LoVo (cell line): Measurements from ENCODE around the gene EFNA3.
"Not testable (repeated sequence)": the region's sequence is repeated elsewhere in the genome, so short reads cannot be mapped to it uniquely, and the experiment has no call there.

Experiments
- DNase-seq: peaks from one replicate; pipeline ENCODE4 v3.0.0-alpha.2; 2016; ENCODE audit warnings: low spot score

EFNA3 gene

GRCh38 chr1:155110826-155111225, 32.2 kb downstream of the EFNA3 start:
- DNase-seq: no peak

- no peak for DNase-seq
These were observed 34.9 kb downstream of the EFNA3 start for GRCh38 chr1:155113450-155113980.

GRCh38 chr1:155116113-155116764, 37.6 kb downstream of the EFNA3 start:
- DNase-seq: no peak

DNA sequence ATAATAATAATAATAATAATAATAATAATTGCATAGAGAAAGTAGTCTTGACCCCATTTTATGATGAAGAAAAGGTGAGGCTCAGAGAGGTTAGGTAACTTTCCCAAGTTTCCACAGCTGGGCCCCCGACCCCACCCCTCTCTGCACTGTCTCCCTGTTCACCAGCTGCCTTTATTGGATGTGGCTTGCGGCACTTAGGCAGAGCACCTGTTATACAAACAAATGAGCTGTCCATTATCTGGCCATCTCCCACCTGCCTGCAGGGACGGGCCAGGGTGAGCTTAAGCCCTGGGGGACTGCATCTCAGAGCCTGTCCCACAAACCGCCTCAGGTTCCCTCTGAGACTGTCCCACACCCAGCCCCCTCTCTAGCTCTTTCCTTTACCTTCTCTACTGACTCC, 39.0 kb downstream of the EFNA3 start:
- no peak for DNase-seq

GRCh38 chr1:155118090-155118489, 39.5 kb downstream of the EFNA3 start:
- DNase-seq: not testable (repeated sequence)

DNA sequence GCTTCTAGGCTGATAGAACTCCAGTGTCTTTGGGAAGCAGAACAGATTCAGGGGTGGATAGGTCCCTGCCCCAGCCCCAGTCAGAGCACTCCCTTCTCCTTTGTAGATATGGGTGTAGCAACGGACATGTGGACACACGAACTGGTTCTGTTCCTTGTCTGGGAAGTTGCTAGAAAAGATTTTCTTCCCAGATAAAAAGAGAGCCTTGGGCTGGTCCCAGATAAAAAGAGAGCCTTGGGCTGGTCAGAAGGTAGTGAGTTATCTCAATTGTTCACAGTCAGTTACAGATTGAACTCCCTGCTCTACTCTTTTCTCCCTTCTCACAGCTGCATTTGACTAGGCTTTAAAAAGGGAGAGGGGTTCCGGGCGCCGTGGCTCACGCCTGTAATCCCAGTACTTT, 41.6 kb downstream of the EFNA3 start:
- DNase-seq: no peak

DNA sequence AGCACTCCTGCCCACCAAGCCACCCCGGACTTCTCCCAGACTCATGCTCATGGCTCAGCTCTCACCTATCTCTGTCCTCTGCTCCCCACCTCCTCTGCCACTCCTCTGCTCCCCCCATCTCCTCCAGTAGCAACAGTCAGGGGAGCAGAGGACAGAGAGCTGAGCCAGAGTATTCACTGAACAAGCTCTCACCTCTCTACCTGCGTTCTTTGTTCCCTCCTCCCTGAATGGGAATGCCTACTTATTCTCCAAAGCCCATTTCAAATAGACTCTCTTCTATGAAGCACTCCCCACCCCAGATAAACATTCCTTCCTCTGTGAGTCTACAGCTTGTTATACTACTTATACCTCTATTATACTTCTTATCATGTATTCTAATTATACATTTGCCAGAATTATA, 42.6 kb downstream of the EFNA3 start:
- no peak for DNase-seq

DNA sequence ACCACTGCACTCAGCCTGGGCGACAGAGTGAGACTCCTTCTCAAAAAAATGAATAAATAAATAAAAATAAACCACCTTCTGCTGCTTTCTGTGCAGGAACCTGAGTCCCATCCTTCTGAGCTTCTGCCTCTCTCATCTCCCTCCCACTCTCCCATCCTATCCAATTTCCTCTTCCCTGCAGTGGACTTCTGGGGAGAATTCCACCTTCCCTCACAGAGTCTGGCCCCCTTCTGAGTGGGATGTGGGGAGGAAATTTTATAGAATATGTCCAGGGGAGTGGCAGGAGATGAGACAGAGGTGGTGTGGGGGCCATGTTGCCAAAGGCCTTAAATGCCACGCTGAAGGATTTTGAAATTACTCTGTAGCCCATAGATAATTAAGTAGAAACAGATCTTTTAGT, 43.7 kb downstream of the EFNA3 start:
- no peak for DNase-seq

- peak; percentile 22 for DNase-seq
These were observed 45.2 kb downstream of the EFNA3 start for GRCh38 chr1:155123801-155124200.

DNA sequence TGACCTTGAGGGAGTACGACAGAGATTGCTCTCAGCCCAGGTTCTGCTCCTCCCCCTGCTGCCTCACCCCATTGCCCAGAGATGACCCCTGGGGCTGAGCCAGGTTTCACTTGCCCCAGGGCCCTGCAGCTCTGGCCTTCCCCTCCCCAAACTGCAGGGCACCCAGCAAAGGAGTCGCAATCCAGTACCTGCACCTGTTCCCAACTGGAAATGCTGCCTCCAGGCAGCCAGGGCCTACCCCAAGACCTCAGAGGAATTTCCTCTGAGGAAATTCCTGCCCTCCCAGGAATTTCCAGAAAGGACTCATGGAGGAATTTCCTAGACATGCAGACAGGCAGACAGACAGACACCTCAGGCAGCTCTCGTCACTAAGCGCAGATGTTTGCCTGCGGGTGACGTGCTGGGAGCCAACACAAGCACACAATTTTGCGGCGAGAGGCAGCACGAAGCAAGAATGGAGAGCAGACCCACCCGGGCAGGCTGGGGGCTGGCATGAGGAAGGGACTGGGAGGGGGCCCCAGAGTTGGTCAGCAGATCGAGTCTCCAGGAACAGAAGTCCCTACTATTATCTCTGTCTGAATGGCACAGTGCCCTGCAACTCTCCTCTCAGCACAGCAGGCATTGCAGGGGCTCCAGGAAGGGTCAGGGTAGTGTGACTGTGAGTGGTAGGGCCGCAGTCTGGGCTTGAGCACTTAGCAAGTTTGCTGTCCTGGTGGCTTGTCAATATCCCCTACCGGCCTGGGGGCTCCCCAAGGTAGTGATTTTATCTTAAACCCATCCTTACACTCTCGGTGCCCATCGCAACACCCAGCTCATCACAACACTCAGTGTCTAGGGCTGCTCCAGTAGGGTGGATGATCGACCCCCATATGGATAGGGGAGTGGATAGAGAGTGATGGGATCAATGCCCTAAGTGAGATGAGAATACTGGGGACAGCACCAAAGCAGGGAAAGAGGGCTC, 46.1 kb downstream of the EFNA3 start:
- no peak for DNase-seq

- DNase-seq: no peak
These were observed 46.9 kb downstream of the EFNA3 start for GRCh38 chr1:155125511-155125945.

DNA sequence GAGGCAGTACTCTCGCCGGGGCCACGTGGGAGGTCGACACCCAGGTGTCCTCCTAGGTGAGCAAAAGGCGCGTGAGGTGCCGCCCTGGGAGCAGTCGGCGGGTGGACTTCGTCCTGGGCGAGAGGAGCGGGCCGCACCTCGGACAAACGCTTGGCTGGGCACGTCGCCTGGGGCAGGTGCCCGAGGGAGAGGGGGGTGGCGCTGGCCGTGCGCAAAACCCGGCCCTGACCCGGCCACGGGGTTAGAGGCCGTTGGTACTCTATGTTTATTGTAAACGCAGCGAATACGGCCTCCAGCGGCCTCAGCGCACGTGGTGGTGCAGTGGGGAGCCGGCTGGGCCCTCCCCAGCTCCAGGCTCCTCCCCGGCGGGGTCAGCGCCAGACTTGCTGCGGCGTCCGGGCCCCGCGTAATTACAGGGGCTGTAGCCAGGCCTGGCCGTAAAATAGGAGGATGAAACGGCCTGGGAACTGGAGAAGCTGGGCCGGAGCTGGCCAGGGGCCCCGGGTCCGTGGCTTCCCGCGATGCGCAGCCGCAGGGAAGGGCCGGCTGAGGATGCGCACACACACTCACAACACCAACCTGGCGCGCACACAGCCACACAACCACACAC, 47.4 kb downstream of the EFNA3 start:
- DNase-seq: peak; percentile 65

GRCh38 chr1:155126556-155127104, 48.0 kb downstream of the EFNA3 start:
- DNase-seq: peak; percentile 19

DNA sequence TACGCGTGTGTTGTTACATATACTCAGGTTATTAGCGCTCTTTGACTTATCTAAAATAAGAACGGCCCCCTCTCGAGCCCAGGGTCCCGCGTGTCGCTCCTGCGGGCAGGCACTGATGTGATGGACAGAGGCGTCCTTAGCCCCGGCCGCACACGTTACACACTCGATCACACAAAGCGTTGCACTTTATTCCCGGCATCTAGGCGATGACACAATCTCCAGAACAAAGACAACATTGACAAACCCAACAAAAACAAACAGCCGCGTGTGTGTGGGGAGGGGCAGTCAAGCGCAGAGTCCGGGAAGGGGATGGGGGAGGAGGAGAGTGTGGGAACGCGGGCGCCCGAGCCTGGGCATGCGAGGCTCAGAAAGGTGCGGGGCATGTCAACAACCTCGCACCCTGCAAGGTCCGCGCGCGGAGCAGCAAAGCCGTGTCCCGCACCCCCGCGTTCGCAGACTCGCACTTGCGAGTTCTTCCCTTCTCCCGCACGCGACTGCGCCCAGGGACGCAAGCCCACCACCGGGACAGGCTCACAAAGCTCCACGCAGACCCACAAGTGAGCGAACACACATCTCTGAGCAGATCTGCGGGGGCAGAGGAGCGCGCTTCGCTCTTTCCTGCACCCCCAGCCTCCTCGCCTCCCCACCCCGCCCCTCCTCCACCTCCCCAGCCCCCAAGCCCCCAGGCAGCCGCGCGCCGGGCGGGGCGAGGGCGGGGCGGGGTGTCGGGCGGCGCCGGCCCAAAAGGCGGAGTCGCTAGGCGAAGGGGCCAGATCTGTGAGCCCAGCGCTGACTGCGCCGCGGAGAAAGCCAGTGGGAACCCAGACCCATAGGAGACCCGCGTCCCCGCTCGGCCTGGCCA, 48.7 kb downstream of the EFNA3 start, which contains the start of gene EFNA1:
TSS of gene EFNA1 (plus strand) at position 772 of the 862 bp plus-strand sequence. CDS start 102 bp downstream, outside the sequence.
- DNase-seq: peak; percentile 74

GRCh38 chr1:155127967-155128754, 49.5 kb downstream of the EFNA3 start:
- DNase-seq: no peak

DNA sequence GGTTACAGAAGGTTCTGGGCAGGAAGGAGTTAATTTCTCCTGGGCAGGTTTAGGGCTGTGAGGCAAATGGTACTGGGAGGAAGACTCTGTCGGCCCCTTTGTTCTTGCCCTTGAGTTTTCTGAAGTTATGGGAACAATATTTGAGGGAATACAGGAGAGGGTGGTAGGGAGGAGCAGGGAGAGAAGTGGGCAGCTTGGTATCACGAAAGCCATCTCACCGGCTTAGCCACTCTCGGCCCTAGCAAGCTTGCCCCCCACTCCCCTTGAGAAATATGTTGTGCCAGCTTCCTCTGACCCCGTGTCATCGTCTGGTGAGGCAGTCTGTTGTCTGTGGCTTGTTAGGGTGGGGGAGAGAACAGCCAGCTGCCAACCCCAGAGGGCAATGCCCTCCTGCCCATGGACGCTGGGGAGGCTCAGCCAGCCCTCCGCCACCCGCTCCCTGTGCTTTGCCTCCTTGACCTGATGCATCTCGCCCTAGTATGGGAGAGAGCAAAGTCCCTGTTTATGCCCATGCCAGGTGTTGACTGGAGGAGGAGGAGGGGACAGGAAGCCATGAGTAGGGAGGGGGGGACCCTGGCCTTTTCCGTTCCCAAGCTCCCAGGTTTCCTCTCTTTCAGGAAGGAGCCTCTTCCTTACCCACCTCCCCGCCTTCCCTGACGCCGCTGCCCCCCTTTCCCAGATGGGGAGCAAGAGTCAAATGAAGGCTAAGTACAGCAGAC, 50.3 kb downstream of the EFNA3 start:
- DNase-seq: peak; percentile 52

DNA sequence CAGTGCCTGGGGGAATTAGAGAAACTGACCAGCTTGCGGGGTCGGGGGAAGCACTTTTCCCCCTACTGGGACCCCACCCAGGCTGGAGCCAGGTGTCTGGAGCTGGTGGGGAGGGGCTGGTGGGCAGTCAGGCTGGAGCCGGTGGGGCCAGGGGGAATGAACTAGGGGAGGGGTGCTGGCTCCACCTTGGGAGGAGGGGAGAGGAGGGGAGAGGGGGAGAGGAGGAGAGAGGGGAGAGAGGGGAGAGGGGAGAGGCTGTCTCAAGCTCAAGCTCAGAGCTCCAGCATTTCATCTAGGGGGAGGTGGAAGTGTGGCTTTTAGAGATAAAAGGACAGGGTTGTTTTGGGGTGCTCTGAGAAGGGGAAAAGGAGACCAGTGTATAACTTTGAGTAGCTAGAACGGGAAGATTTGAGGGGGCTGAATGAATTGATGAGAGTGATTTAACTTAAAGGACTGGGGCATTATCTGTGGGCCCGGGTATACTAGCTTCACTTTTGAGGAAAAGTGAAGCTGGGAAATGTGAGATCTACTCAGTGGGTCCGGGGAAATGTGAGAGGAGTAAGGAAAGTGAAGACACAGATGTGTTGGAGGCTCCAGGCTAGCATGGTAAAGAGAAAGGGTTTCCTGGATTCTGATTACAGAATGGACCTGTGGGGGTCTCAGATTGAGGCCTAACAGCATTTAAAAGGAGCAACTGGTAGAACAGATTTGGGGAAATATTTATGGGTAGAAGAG, 51.8 kb downstream of the EFNA3 start:
- DNase-seq: no peak

GRCh38 chr1:155131285-155131684, 52.6 kb downstream of the EFNA3 start:
- DNase-seq: no peak

DNA sequence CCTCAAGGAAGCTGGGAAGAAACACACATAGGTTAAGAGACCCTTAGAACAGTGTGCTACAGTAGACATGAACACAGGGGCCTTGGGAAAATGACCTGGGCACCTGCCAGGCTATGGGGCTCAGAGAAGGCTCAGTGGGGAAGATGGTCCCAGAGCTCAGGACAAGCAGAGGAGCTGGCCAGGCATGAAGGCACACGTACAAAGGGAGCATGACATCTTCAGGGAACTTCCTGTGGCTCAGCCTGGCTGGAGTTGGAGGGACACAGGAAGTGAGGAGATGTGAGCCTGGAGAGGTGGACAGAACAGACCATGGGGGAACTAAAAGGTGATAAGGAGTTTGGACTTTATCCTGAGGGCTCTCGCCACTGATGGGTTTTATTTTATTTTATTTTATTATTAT, 53.2 kb downstream of the EFNA3 start:
- no peak for DNase-seq
